Measurements from ENCODE around the gene CYB5R2.
A peak's percentile ranks its signal among the peaks of the same experiment; 100 is the strongest.

Gene CYB5R2

DNA sequence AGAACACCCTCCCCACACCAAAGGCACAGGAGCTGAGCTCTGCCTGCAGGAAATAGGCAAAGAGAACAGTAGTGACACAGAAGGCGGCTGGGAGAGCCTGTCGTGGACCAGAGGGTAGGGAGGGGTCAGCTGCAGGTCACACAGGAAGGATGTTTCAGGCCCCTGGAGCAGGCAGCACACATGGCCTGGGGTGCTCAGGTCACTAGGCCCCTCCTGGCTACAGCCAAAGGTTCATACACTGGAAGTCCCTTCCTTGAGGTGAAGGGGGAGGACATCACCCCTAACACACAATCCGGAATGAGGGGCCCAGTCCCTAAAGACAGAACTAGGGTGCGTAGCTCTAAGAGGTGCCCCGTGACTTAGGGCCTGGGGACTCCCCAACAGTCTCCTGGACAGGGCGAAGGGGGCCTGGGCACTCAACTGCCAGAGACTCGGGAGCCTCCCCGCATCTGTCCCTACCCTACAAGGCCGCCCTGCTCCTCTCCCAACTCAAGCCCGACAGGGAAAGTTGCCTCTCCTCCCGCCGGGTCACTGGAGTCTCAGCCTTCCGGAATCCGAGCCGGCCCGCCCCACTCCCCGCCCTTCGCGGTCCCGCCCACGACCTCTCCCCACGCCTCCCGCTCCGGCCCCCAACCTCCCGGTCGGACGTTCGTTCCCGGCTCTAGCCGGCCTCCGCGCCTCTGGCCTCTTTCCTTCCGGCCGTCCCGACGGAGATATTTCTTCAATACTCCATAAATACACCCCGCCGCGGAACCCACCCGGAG, at the start of gene CYB5R2:
CYB5R2 (minus strand) TSS at position 541 of the 764 bp plus-strand sequence. CDS start 675 bp downstream, outside the sequence.
- DNase-seq: no peak

DNA sequence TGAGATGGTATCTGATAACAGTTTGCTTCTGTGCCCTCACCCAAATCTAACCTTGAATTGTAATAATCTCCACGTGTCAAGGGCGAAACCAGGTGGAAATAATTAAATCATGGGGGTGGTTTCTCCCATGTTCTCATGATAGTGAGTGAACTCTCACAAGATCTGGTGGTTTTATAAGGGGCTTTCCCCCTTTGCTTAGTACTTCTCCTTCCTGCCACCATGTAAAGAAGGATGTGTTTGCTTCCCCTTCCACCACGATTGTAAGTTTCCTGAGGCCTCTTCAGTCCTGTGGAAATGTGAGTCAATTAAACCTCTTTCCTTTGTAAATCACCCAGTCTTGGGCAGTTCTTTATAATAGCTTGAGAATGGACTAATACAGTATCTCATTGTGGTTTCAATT, 41.5 kb upstream of the CYB5R2 start:
- DNase-seq: no peak

DNA sequence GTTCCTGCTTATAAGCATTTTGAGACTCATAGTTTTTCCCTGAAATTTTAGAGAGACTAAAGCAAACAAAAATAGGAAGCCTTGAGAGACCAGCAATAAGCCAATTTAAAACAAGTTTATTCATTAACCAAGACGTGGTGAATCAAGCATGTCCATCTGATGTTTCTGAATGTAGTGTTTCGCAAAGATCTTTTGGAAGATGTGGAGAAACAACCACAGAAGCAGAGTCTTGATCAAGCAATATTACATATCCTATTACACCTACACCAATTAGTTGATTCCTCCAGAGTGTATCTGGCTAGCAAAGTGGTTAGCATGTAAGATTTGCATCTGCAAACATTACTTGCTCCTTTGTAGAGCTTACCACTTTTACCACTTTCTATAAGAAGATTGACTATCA, 33.1 kb upstream of the CYB5R2 start, which contains the start of gene OVCH2:
OVCH2 (minus strand) TSS at position 101 of the 400 bp plus-strand sequence; CDS start at position 18, 83 bp downstream.
- no peak for DNase-seq

DNA sequence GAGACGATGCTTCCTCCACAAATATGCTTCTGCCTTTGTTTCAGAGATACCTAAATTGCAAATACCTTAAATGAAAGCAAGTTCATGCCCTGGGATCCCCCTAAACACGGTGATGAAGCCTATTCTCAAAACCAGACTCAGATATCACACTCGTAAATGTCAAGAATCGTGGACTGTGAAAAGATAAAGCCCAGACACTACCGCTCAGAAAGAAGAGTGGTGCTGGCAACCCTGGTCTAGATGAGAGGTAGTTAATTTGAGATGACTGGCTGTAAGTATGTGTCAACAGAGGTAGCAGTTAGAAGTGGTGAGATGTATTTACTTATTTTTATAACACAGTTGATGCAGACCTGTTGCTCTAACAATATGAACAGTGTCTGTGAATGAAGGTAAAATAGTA, 30.4 kb upstream of the CYB5R2 start:
- DNase-seq: no peak

DNA sequence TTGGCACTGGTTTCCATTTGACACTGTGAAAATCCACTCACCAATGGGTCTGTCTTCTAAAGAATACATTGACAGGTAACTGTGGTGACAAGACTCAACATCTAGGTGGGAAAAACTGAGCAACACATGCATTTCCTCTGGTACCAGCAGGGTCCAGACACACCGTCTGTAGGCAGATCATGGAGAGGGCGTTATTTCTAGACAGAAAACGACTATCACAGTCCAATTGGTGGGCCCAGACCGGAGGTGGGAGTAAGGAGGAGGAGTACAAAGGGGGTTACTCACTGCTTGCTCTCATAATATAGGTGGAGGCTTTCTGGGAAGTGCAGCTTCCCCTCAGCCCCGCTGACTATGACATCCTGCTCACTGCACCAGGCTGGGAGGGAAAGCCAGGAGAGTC, 23.1 kb upstream of the CYB5R2 start:
- no peak for DNase-seq

DNA sequence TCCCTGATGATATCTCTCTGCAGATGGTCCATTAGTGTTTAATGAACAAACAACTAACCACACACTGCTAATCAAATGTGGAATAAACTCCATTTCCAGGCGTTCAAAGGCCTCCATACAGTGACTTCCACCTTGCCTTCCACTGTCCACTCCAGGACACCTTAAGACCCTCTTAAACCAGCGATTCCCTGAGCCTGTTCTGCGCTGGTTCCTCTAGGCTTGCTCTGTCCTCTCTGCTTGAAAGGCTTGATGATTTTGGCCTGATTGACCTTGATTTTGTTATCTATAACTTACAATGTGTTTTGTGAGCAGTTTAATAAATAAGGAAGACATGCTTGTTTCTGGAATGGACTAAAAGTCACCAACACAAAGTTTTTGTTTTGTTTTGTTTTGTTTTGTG, 20.9 kb upstream of the CYB5R2 start:
- DNase-seq: no peak

DNA sequence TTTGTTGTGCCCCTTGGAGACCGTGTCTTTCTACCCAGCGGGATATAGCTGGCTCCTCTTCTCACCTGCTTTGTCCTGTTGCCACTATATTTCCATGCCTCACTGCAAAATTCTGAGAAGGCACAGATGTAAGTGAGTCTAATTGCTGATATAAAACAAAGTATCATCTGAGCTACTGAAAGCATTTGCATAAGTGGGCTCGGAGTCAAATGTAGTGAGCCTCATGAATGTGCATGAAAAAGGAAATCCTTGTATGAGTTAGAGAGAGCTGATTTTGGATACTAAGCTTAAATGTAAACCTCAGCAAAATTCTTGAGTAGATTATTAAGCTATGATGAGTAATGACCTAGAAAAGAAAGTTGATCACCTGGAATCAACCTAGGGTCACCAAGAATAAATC, 19.1 kb upstream of the CYB5R2 start:
- no peak for DNase-seq

DNA sequence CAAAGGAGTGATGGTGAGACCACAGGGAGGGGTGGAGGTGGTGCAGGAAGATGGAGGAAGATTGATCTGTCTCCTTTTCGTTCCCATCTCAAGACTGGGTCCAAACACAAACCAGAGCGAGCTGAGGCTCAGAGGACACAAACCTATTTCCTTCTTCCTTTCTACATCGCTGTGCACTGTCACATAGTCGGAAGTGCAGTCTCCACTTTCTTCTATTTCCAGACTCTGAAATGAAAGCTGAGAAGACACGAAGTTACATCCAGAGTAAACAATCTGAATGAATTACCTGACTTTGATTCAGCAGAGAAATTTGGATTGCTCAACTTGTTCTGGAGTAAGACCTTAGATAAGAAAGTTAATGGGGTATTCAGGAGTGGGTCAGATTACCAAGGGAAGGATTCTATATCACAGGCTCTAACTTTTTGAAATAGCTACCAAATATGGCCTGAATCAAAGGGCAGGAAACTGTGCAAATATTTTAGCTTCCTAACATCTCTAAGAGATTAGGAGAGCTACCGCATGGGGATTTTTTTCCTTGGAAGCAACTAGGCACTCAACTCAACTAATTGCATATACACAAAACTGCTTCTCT, 18.6 kb upstream of the CYB5R2 start:
- DNase-seq: no peak

DNA sequence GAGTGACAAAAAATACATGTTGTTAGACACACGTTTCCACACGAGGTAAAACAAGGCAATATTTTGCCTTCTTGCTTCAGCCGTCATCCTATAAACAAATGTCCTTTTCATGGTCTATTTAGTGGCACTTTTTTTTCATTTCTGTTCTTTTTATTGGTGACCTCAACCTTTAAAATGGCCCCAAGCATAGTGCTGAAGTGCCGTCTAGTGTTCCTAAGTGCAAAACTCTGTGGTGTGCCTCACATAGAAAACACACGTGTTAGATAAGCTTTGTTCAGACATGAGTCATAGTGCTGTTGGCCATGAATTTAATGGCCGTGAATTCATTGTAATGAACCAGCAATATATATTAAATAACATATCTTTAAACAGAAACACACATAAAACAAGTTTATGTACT, 17.3 kb upstream of the CYB5R2 start:
- no peak for DNase-seq

DNA sequence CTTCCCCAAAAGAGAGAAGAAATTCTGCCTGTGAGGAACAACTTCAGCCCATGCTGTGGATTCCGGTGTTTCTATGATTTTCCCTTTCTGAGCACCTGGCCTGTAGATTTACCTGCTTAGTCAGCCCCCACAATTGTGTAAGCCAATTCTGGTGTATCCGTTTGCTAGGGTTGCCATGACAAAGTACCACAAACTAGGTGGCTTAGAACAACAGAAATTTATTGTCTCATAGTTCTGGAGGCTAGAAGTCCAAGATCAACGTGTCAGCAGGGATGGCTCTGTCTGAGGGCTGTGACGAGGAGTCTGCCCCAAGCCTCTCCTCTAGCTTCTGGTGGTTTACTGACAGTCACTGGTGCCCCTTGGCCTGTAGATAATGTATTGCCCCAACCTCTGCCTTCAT, 15.9 kb upstream of the CYB5R2 start:
- DNase-seq: no peak

DNA sequence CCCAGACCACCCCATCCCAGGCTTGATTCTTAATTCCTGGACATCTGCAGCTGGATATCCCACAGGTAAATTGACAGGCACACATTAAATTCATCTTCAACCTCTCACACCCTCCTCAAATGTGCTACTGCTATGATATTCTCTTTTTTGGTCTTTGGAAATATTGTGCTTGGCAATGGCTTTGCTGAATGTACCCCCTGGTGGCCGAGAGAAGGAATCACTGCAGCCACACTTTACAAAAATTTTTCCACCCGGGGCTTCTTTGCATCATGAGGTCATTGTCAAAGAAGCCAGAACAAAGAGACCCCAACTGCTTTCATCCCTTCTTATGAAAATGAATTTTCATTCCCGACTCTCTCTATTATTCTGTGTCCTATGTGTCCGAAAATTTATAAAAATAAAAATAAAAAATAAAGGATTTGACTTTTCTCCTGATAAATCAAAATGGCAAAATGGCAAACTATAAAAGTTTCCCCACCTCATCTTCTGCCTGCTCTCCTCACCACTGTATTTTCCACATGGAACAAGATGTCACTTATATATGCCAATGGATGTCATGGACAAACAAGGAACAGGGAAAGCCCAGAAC, 15.0 kb upstream of the CYB5R2 start:
- no peak for DNase-seq

DNA sequence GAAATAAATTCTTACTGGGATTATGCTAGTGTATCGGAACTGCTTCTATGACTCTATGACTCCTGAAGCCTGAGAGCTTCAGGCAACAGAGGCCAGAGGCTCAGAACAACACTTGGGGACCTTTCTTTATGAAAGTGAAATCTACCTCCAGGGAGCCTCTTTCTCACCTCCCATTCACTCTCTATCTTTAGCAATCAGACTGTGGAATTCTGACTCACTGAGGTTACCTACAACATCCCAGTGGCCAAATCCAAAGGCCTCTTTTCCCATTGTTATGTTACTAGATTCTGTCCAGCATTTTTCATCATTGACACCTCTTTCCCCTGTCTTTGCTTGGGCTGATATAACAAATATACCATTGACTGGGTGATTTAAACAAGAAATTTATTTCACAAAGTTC, 14.1 kb upstream of the CYB5R2 start:
- no peak for DNase-seq

DNA sequence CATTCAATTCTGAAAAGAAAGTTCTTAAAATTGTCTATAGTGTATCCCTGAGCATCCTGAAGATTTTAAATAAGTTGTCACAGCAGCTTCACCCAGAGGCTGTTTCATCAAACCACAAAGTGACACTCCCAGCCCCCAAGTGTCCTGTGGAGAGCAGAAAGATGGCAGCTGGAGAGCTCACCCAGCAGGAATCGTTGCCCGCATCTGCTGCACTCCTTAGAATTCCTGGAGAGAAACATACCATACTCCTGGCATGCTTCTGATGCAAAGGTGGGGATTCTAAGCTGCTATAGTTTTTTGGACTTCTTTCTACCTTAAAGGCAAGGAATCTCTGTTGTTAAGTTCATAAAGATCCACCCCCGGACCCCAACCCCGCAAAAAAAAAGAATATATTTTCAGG, 13.5 kb upstream of the CYB5R2 start:
- DNase-seq: no peak

DNA sequence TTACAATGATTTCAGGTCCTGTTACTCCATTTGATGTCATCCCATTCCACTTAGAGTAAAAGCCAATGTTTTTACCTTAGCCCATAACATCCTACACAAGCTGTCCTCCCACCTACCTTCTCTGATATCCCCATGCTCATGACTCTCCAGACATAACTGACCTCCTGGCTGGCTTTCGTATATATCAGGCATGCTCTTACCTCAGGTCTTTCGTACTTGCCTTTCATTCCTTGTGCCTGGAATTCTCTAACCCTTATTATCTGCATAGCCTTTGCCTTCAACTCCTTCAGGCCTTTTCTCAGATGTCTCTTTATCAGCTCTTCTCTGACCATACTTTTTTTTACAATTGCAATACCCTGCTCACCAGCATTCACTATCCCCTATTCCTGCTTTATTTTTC, 10.3 kb upstream of the CYB5R2 start:
- no peak for DNase-seq

DNA sequence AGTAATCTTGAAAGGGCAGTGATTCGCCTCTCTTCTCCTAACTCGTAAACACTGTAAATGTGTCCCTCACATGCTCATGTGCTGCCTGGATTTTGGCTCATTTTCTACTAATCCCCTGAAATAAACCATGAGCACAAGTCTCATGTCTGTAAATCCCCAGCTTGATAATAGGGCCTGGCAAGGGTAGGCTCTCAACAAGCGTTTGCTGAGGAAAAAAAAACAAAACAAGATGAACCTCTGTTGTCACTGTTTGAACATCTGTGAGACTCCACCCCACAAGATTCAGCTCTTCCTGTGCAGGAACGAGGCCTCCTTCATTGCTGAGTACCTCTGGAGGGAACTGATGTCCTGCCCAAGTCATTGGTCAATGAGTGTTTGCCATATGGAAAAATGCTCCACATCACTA, 4.5 kb upstream of the CYB5R2 start:
- DNase-seq: no peak

DNA sequence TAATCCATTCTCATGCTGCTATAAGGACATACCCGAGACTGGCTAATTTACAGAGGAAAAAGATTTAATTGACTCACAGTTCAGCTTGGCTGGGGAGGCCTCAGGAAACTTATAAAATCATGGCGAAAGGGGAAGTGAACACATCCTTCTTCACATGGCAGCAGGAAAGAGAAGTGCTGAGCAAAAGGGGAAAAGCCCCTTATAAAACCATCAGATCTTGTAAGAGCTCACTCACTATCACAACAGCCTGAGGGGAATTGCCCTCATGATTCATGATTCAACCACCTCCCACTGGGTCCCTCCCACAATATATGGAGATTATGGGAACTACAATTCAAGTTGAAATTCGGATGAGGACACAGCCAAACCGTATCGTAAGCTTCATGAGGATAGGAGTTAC, 3.8 kb upstream of the CYB5R2 start:
- DNase-seq: no peak

DNA sequence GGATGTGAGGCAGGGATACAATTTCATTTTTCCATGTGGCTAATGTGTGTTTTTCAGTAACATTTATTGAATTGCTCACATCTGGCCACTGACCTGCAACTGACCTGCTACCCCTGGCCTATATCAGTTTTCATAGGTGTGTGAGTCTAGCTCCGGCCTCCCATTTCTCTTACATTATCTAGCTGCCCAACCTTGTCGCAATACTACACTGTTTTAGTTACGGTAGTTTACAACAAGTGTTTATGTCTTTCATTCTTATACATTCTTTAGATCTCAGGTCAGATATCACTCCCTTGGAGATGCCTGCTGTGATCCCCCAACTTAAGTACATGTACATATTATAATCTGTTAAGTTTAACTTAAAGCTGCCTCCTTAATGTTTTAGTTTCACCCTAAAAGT, 2.3 kb upstream of the CYB5R2 start:
- DNase-seq: no peak

DNA sequence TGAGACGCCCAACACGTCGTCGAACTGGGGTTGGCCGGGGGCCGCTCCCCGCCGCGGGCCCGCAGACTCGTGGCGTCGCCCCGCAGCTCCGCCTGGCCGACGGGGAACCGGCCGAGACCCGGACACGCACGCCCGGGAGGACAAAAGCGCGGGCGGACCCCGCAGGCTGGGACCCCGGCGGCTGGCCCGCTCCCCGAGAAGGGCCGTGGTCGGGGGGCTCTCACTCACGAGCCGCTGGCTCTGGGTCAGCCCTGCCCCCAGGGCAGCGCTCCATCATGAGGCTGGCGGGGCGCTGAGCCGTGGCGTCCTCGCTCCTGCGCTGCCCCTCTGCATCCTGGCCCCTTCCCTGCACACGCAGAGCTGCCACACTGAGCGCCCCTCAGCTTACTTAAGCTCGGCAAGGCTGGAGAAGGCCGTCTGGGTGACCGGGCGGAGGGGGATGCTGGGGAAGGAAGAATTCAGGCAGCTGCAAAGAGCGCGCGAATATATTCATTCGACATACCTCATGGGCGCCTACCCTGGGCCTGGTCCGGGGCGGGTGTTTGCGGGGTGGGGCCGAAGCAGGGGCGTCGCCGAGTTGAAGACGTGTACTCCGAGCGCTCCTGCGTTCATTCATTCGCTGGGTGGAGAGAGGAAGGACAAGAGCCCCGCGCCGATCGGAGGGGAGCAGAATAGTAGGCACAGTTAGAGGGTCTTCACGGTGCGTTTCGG, 579 bp upstream of the CYB5R2 start:
- DNase-seq: peak; percentile 21

DNA sequence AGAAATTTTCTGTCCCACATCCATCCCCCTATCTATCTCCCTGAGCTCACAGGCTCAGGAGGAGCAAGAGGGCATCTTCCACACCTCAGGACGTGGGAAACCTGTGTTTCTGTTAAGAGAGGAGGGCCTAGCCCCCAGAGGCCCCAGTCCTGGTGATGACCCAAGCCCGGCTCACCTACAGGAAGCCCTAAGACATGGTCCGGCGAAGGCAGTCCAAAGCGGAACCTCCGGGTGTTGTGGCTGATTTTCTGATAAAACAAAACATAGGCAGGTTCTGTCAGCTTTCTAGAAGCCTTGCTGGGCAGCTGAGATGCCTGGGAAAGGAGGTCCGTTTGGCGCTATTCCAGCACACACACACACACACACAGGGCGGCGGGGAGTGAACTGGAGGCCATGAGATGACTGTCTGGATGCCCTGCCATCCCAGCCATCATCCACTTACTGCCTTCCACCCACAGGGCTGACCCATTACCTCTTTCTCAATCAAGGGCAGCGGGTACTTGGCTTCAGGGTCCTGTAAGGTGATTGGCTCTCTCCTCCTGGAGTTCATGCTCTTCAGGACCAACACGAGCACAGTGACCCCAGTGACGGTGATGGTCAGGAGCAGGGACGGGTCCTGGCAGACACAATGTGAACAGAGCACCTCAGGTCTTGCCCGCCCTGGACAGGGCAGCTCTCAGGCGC, 882 bp downstream of the CYB5R2 start:
- no peak for DNase-seq

DNA sequence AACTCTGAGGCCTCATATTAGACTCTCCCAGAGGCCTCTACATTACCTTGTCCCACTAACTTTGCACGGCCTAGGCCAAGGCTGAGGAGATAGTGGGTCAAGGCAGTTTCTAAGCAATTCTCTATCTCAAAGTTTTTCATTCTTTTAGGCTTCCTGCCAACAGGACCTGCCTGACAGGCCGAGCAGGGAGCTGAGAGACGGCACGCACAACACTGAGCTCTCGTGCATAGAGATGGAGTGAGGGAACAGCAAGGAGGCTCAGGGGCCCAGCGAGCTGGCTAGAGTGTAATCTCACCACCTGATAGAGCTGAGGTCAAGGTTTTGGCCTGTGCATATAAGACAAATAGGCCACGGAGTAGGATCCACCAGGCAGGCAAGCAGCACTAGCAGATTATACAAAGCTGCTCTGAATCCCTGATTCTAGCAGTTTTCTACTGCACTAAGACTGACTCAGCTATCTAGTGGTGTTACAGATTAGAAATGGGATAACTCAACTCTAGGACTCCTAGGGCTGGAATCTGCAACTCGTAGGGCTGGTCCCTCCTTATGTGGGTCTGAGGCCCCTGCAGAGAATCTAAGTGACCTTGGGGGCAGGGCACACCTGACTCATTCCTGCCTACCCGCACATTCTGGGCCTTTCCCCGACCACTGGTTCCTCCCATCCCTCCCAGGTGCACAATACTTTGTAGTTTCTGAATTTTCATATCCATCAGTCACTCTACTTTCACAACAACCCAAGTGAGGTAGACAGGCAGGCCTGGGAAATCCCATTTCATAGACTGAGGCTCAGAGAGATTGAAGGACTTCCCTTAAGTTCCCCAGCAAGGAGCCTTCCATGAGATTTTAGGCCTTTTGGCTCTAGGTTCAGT, 1.7 kb downstream of the CYB5R2 start:
- DNase-seq: no peak

DNA sequence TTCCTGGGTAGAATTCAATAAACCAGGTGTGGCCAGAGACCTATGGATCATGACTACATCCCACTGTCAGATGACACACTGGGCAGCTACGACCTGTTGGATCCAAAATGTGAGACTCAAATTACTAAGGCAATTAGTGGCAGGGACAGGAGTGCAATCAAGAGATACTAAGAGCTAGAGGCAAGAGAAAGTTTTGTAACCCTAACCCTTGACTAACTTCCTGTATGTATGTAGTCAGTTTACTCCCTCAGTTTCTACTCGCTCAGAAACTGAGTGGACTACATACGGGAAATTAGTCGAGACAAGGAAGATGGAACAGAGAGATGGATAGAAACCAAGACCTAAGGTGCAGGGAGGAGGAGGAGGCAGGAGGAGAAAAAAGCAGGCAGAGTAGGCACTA, 2.7 kb downstream of the CYB5R2 start:
- DNase-seq: no peak

DNA sequence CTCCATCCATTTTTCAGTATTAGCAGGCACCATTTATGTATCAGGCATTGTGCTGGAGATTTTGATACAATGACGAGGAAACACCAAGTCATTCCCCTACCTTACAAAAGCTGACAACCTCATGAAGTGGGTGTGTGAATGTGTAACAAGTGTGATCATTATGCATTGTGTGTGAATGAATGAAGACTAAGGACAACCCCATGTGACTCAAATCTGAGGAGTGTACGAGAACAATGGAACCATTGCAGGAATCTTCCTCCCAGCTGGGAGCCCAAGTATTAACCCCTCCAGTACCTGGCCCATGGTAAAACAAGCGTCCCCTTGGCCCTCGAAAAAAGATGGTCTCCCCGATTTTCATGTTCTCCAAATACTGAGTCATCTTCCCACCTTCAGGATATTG, 4.4 kb downstream of the CYB5R2 start:
- no peak for DNase-seq

Data from activated naive CD4-positive, alpha-beta T cell treated with anti-CD3 and anti-CD28 coated beads, Interleukin-2, amount 50 U/mL, for 16 hours (primary cell).